Memory B cell (primary cell): ENCODE results near the gene HIC1.

Experiments used
- ATAC-seq: fragments of 150-1000 bp; cut with Tn5 transposase; 2 replicates; pipeline ENCODE4 v1.10.0; 2021; ENCODE audit warnings: low read depth, mild to moderate bottlenecking, moderate library complexity
- DNase-seq, 2 donors: peaks; one replicate each; pipeline ENCODE4 v3.0.0; 2022; ENCODE audit warnings: low spot score in 2 of 2
- H3K27ac Mint-ChIP-seq: one replicate; pipeline ENCODE4 v1.8.0; 2022; ENCODE audit warnings: mild to moderate bottlenecking, moderate library complexity, mixed read lengths
- H3K27me3 Mint-ChIP-seq: one replicate; pipeline ENCODE4 v1.8.0; 2022; ENCODE audit warnings: mixed read lengths
- H3K36me3 Mint-ChIP-seq: one replicate; pipeline ENCODE4 v1.8.0; 2022; ENCODE audit warnings: mild to moderate bottlenecking, mixed read lengths
- H3K4me1 Mint-ChIP-seq: one replicate; pipeline ENCODE4 v1.8.0; 2022; ENCODE audit warnings: mixed read lengths
- H3K4me3 Mint-ChIP-seq: one replicate; pipeline ENCODE4 v1.8.0; 2022; ENCODE audit warnings: mild to moderate bottlenecking, moderate library complexity, mixed read lengths
- H3K9me3 Mint-ChIP-seq: one replicate; pipeline ENCODE4 v1.8.0; 2022; ENCODE audit warnings: mixed read lengths

Gene HIC1

DNA sequence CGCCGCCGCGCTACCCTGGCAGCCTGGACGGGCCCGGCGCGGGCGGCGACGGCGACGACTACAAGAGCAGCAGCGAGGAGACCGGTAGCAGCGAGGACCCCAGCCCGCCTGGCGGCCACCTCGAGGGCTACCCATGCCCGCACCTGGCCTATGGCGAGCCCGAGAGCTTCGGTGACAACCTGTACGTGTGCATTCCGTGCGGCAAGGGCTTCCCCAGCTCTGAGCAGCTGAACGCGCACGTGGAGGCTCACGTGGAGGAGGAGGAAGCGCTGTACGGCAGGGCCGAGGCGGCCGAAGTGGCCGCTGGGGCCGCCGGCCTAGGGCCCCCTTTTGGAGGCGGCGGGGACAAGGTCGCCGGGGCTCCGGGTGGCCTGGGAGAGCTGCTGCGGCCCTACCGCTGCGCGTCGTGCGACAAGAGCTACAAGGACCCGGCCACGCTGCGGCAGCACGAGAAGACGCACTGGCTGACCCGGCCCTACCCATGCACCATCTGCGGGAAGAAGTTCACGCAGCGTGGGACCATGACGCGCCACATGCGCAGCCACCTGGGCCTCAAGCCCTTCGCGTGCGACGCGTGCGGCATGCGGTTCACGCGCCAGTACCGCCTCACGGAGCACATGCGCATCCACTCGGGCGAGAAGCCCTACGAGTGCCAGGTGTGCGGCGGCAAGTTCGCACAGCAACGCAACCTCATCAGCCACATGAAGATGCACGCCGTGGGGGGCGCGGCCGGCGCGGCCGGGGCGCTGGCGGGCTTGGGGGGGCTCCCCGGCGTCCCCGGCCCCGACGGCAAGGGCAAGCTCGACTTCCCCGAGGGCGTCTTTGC, 3.1 kb downstream of the HIC1 start:
- DNase-seq: no peak
- Mint-ChIP-seq H3K4me1 (peaks cover 20% of the 10 kb centered on the region), H3K36me3 (peaks cover 9% of the 10 kb centered on the region), H3K4me3 (peak overlapping the region; percentile 69), H3K9me3 (no peaks in the 10 kb centered on the region), H3K27ac (no peak overlapping the region), H3K27me3 (peaks cover 8% of the 10 kb centered on the region)
- peak; percentile 16 for ATAC-seq

DNA sequence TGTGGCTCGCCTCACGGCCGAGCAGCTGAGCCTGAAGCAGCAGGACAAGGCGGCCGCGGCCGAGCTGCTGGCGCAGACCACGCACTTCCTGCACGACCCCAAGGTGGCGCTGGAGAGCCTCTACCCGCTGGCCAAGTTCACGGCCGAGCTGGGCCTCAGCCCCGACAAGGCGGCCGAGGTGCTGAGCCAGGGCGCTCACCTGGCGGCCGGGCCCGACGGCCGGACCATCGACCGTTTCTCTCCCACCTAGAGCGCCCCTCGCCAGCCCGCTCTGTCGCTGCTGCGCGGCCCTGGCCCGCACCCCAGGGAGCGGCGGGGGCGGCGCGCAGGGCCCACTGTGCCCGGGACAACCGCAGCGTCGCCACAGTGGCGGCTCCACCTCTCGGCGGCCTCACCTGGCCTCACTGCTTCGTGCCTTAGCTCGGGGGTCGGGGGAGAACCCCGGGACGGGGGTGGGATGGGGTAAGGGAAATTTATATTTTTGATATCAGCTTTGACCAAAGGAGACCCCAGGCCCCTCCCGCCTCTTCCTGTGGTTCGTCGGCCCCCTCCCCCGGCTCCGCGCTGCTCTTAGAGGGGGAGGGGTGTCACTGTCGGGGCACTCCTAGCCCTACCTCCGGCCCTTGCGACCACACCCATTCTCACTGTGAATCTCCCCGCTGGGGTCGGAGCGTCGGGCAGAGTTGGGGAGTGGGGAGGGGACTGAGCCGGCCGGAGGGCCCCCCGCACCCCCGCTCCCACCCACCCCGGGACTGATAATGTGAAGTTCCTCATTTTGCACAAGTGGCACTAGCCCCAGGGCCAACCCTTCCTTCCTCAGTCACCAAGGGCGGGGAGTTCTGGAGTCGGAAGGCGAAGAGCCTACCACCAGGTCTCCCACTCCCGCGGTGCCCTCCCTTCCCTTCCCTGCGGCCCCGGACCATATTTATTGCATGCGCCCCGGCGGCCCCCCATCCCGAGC, 4.0 kb downstream of the HIC1 start:
- peak; percentile 47 for ATAC-seq
- Mint-ChIP-seq H3K27me3 (peaks cover 5% of the 10 kb centered on the region), H3K36me3 (peaks cover 10% of the 10 kb centered on the region), H3K27ac (no peak overlapping the region), H3K4me3 (peak overlapping the region; percentile 69), H3K9me3 (no peaks in the 10 kb centered on the region), H3K4me1 (peaks cover 20% of the 10 kb centered on the region)
- peak; percentile 71 to 81 for DNase-seq

DNA sequence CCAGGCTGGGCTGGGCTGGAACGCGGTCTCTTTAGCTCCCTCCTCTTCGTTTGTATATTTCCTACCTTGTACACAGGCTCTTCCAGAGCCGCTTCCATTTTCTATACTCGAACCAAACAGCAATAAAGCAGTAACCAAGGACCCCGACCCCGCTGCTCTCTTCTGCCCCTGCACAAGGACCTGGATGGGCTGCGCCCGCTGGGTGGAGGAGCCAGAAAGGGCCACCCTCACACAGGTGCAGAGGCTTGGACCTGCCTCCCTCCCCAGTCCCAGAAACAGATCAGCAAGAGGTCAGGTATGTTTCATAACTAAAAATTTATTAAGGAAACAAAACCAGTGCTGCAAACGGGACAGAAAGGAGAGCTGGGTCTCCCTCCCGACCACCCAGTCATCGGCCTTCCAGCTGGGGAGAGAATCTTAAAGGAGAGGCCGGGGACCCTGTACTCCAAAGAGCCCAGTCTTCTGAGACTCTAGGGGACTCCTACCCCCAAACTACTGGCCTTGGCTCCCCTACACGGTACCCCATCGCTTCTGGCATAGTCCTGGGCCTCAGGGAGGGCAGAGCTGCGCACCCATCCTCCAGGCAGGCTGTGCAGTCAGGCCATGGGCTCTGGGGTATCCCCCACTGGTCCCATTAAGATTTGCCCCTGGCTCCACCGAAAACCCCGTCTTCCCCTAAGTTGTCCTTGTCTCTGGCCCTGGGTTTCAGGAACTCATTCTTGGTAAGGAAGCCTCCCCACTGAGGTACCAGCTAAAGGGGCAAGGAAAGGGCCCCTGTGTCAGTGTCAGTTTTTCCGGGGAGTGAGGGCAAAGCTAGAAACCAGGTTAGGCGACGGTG, 4.9 kb downstream of the HIC1 start:
- Mint-ChIP-seq H3K27me3 (peaks cover 5% of the 10 kb centered on the region), H3K27ac (no peak overlapping the region), H3K36me3 (peaks cover 10% of the 10 kb centered on the region), H3K9me3 (no peaks in the 10 kb centered on the region), H3K4me1 (peaks cover 28% of the 10 kb centered on the region), H3K4me3 (peak overlapping the region; percentile 69)
- ATAC-seq: no peak
- no peak for DNase-seq

DNA sequence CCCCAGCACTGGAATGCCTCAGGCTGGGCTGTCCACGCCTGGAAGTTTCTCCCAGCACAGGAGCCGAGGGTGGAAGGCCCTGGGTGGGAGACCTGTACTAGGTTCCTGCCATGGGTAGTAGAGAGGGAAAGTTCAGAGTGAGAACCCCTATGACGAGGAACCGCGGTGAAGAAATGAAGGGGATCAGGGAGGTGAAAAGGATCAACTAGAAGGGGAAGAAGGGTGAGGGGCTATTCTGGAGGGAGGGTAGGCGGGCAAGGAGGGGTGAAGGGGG, 5.4 kb downstream of the HIC1 start:
- peaks cover 30% of the 10 kb centered on the region for H3K4me1 Mint-ChIP-seq
- peaks cover 4% of the 10 kb centered on the region for H3K27me3 Mint-ChIP-seq
- H3K27ac Mint-ChIP-seq: no peak overlapping the region

DNA sequence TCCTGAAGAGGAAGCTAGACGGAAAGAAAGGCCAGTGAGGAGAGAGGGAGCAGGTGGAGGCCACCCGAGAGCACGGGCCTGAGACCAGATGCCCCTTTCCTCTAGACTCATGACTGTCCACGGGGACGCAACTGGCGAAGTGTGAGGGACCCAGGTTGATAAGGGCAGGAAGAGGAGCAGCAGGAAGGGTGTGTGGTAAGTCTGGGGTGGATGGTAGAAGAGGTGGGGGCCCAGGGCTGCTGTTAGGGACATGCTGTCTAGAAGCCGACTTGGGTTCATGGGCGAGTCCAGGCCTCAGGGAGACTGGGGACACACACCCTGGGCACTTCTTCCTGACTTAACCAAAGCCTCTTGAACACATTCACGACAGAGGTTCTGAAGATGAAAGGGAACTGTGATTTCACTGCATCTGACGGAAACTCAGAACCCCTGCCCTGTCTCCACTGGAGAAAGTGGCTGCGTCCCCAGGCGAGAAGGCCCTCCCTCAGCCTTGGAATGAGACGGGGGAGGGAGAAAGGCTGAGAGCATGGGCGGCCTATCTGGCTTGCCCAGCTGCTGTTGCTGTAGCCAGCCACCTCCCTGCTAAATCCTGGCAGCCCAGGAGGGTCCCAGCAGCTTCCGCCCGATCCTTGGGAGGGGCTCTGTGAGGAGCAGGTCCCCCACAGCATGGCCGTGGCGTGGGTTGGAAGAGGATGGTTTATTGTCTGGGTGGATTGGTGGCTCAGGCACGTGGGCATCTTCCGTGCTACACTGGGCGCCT, 6.0 kb downstream of the HIC1 start:
- Mint-ChIP-seq H3K4me1 (peaks cover 32% of the 10 kb centered on the region), H3K9me3 (no peaks in the 10 kb centered on the region), H3K4me3 (no peak overlapping the region), H3K27ac (no peak overlapping the region), H3K27me3 (peaks cover 4% of the 10 kb centered on the region), H3K36me3 (peaks cover 10% of the 10 kb centered on the region)
- ATAC-seq (no peak), DNase-seq (no peak)

More for the DNA sequence above, 5.4 kb downstream of the HIC1 start:
- DNase-seq: no peak
- no peak for ATAC-seq
- Mint-ChIP-seq H3K36me3 (peaks cover 10% of the 10 kb centered on the region), H3K9me3 (no peaks in the 10 kb centered on the region), H3K4me3 (no peak overlapping the region)

DNA sequence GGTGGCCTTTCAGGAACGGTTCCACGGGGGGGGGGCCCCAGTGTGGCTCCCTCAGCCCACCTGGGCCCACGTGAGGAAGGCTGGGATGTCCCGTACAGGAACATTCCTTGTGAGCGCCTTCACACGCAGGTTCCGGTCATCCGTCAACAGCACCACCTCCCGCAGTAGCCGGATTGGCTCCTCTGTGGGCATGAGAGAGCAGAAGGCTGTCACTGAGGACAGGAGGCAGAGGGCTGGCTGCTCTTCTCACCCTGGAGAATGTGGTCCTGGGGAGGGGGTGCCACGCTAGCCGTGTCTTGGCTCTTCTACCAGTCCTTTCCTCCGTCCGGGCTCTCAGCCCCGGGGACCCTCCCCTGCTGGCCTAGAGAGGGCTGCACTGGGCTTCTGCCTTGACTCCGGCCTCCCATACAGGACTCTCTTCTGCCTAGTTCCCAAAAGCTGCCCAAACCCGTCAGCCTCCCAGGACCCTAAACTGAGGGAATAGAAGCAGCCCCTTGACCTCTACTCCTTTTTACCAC, 6.6 kb downstream of the HIC1 start:
- Mint-ChIP-seq H3K27ac (no peak overlapping the region), H3K9me3 (no peaks in the 10 kb centered on the region), H3K4me1 (peaks cover 34% of the 10 kb centered on the region), H3K27me3 (peaks cover 4% of the 10 kb centered on the region), H3K4me3 (no peak overlapping the region), H3K36me3 (peaks cover 14% of the 10 kb centered on the region)
- no peak for DNase-seq
- no peak for ATAC-seq

DNA sequence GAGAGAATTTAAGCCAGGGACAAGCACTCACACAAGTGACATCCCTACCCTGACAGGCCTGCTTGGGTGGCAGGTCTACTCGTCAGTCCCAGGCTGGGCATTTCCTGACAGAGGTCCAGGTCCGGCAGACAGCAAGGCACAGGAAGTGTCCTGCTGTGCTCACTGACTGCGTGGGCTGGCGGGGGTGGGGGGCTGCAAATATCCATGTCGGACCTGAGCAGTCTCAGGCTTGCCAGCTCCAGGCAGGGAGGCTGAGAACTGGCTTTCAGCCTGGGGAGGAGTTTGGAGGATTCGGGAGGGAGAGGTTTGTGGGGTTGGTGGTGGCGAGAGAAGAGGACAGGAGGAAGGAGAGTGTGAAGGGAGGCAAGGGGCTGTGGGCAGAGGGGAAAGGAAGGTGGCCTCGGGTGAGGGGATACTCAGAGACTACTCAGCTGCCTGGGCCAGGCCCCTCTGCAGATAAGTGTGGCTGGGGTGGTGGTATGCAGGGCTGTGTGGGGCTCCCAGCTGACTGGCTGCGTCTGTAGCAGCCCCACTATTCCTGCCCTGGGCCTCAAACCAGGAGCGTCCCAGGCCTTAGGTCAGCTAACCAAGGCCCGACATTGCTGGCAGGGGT, 7.8 kb downstream of the HIC1 start:
- H3K36me3 Mint-ChIP-seq: peaks cover 15% of the 10 kb centered on the region
- peaks cover 34% of the 10 kb centered on the region for H3K4me1 Mint-ChIP-seq
- DNase-seq (no peak), ATAC-seq (no peak)
- no peak overlapping the region for H3K4me3 Mint-ChIP-seq
- H3K27me3 Mint-ChIP-seq: peaks cover 4% of the 10 kb centered on the region
- no peaks in the 10 kb centered on the region for H3K9me3 Mint-ChIP-seq
- H3K27ac Mint-ChIP-seq: peak overlapping the region; percentile 81

DNA sequence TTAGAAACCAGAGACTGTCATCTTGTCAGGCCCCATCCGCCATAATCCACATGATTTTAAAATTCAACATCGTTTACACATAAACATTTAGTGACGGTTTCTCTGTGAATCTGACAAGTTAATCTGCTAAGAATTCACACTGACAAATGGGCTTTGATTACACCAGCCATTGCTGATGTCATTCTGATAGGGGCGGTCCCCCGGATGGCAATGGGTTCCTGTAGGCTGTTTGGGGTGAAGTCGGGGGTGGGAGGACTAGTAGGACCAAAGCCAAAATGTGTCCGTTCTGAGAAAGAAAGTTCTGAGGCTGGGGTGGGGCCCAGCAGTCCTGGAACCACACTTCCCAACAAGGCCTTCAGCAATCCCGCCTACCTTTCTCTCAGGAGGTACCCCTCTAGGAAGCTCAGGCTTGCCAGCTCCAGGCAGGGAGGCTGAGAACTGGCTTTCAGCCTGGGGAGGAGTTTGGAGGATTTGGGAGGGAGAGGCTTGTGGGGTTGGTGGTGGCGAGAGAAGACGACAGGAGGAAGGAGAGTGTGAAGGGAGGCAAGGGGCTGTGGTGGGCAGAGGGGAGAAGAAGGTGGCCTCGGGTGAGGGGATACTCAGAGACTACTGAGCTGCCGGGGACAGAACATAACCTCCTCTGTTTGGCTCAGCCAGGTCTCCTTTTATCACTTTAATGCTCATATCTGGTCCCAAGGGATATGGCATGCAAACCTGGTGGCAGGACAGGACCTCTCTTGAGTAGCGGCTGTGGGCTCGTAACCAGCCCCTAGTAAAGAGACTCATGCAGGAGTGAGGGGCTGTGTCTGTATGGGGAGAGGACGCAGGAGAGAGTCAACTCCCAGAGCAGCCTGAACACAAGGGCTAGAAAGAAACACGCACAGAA, 8.6 kb downstream of the HIC1 start:
- H3K4me3 Mint-ChIP-seq: peak overlapping the region; percentile 48
- peak; percentile 9 for ATAC-seq
- peaks cover 4% of the 10 kb centered on the region for H3K27me3 Mint-ChIP-seq
- peaks cover 34% of the 10 kb centered on the region for H3K4me1 Mint-ChIP-seq
- no peaks in the 10 kb centered on the region for H3K9me3 Mint-ChIP-seq
- H3K27ac Mint-ChIP-seq: peak overlapping the region; percentile 53
- DNase-seq: no peak
- peaks cover 17% of the 10 kb centered on the region for H3K36me3 Mint-ChIP-seq

DNA sequence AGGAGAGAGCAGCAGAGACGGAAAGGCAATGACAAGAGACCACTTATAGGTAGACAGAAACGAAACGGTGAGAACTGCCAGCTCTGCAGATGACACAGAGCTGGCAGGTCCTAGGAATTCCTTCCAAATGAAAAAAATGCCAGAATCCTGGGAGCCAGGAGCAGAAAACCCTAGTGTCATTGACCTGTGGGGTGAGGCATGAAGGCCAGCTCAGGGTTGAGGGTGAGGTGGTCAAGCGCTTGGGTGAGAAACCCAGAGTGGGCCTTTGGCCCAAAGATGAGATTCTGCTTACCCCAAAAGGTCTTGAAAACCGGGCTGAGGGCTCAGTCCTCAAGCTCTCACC, 9.2 kb downstream of the HIC1 start:
- H3K4me1 Mint-ChIP-seq: peaks cover 34% of the 10 kb centered on the region
- H3K9me3 Mint-ChIP-seq: no peaks in the 10 kb centered on the region
- ATAC-seq (peak; percentile 9), DNase-seq (no peak)
- peaks cover 4% of the 10 kb centered on the region for H3K27me3 Mint-ChIP-seq
- peak overlapping the region; percentile 48 for H3K4me3 Mint-ChIP-seq
- peaks cover 20% of the 10 kb centered on the region for H3K36me3 Mint-ChIP-seq
- H3K27ac Mint-ChIP-seq: peak overlapping the region; percentile 53

DNA sequence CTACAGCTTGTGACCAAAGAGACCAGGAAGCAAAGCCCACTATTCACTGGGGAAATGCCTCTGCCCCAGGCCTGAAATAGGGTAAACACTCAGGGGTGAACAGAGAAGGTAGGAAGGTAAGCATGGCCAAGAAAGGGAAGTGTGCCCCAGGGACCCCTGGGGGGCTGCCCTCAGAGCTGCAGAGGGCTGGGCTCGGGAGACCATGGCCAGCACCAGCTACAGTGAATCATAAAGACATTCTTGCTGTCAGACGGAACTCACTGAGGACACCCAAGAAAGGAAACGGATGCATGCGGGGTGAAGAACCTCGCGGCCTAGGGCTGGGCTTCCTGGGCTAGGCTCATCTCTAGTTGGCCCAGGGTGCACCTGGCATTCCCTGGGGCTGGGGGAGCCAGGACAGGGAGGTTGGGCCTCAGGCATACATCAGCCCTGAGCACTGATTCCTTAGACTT, 9.6 kb downstream of the HIC1 start:
- Mint-ChIP-seq H3K27ac (peak overlapping the region; percentile 53), H3K4me3 (peak overlapping the region; percentile 39)
- ATAC-seq: peak; percentile 65

DNA sequence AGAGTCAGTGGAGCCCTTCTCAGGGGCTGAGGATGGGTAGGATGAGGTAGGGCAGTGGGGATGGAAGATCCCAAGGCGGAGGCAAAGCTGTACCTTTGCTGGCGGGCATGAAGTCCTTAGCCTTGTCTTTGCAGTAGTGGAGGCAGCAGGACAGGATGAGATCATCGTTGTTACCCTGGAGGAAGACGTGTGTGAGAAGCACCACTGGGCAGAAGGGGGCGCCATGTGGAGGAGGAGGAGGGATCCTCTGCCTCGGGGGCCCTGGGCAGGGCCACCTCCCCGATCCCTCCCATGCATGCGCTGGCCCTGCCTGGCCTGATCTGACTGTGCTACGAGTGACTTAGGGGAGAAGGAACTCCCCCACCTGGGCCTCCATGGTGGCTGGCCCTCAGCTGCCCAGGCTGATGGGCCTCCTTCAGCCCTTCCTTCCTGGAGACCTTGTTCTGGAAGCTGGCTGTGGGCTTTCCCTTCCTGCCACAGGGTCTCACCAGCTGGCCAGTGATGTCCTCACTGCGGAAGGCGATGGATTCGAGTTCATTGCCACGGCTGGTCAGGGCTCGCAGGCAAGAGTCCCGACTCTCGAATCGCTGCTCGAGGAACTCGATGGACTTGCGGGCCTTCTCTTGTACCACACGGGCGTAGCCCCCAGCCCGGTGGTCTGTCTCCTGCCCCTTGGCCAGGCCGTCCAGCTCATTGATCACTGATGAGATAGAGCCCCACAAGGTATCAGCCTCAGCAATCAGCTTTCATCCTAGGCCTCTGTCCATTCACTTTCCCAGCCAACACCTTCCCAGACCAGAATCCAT, 10.3 kb downstream of the HIC1 start:
- Mint-ChIP-seq H3K4me3 (peak overlapping the region; percentile 39), H3K4me1 (peaks cover 34% of the 10 kb centered on the region), H3K27me3 (peaks cover 4% of the 10 kb centered on the region), H3K27ac (peak overlapping the region; percentile 53), H3K9me3 (no peaks in the 10 kb centered on the region), H3K36me3 (peaks cover 20% of the 10 kb centered on the region)
- DNase-seq: no peak
- ATAC-seq: peak; percentile 23

More for the DNA sequence above, 9.6 kb downstream of the HIC1 start:
- no peaks in the 10 kb centered on the region for H3K9me3 Mint-ChIP-seq
- no peak for DNase-seq
- peaks cover 20% of the 10 kb centered on the region for H3K36me3 Mint-ChIP-seq
- peaks cover 30% of the 10 kb centered on the region for H3K4me1 Mint-ChIP-seq
- H3K27me3 Mint-ChIP-seq: peaks cover 4% of the 10 kb centered on the region
